GM12874 (cell line): ENCODE data around the gene TAS2R43.

ENCODE experiments used
- TF ChIP-seq, protein P1 (sequence below): IDR thresholded peaks from 2 replicates; pipeline ENCODE4 v1.5.1; 2011; ENCODE audit warnings: low read depth, mild to moderate bottlenecking, control low read depth, low read length, moderate library complexity; ENCODE audit not compliant: insufficient read depth

Gene TAS2R43

DNA sequence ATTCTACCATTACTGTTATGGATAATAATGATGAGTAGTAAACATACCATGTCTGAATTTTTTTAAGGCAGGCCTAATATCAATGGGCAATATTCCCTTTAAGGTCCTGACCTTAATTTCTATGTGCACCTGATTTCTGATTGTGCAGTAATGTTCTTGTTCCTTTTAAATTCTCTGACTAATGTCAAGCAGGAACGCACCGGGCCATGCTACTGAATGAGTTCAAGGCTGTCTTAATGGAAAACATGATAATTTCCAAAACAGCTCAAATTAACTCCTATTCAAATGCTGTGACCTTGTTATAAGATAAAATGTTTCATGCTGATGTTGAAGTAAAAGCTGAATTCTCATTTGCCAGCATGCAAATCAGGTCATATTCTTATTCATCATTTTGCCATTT, 36.8 kb downstream of the TAS2R43 start:
- TF ChIP-seq, protein P1, sequence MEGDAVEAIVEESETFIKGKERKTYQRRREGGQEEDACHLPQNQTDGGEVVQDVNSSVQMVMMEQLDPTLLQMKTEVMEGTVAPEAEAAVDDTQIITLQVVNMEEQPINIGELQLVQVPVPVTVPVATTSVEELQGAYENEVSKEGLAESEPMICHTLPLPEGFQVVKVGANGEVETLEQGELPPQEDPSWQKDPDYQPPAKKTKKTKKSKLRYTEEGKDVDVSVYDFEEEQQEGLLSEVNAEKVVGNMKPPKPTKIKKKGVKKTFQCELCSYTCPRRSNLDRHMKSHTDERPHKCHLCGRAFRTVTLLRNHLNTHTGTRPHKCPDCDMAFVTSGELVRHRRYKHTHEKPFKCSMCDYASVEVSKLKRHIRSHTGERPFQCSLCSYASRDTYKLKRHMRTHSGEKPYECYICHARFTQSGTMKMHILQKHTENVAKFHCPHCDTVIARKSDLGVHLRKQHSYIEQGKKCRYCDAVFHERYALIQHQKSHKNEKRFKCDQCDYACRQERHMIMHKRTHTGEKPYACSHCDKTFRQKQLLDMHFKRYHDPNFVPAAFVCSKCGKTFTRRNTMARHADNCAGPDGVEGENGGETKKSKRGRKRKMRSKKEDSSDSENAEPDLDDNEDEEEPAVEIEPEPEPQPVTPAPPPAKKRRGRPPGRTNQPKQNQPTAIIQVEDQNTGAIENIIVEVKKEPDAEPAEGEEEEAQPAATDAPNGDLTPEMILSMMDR: no peak
